Endothelial cell of umbilical vein (primary cell): ENCODE results near the gene CDH19. TPM values are rescaled to one million over a fixed set of nuclear protein-coding genes. Genes with fewer than 3 reads are reported as not detected.

Experiments used
- BruUV-seq: library from RNA; stranded (reverse); fragments of 400-500 nt; replicated peaks from 2 replicates; lab custom pipeline; 2021; lab: Mats Ljungman, UMichigan
- CTCF ChIA-PET: fragments of 300-600, 350-600 bp; sonication (Branson Sonifier 250); formaldehyde crosslinking; loops from one replicate; lab custom pipeline; 2021; ENCODE audit warnings: antibody characterized with exemption, inconsistent platforms; lab: Charles Lee
- POLR2A ChIA-PET: fragments of 300-600, 350-600 bp; sonication (Branson Sonifier 250); formaldehyde crosslinking; loops from one replicate; lab custom pipeline; 2021; ENCODE audit warnings: antibody characterized with exemption, inconsistent platforms; lab: Charles Lee
- DNase-seq: peaks from one replicate; pipeline ENCODE4 v3.0.0-alpha.2; 2011; ENCODE audit warnings: low read depth, low spot score
- FAIRE-seq: peaks from 2 replicates; lab custom pipeline; 2011; peaks lifted over from hg19 to GRCh38; lab: Jason Lieb, UNC
- H2AFZ ChIP-seq: 2 replicates; pipeline ENCODE4 v1.6.0; 2012; ENCODE audit warnings: low read depth, low read length, control low read depth, inconsistent platforms
- H3K27ac ChIP-seq: 2 replicates; pipeline ENCODE4 v1.5.1; 2011; ENCODE audit warnings: low read depth, mild to moderate bottlenecking, control low read depth, low read length, moderate library complexity; ENCODE audit not compliant: insufficient read depth
- H3K27me3 ChIP-seq, 2 experiments: 2 replicates each; pipeline versions ENCODE4 v1.6.0 to v1.6.1; 2011; ENCODE audit warnings: low read length in 2 of 2, mixed read lengths in 1 of 2; ENCODE audit not compliant: control insufficient read depth in 2 of 2, insufficient read depth in 2 of 2
- H3K36me3 ChIP-seq, 2 experiments: 2 replicates in 1 of 2; 3 replicates in 1 of 2; pipeline ENCODE4 v1.5.1; 2011; ENCODE audit warnings: low read length in 2 of 2, mild to moderate bottlenecking in 1 of 2, moderate library complexity in 1 of 2; ENCODE audit not compliant: control insufficient read depth in 2 of 2, insufficient read depth in 2 of 2; ENCODE audit errors: extremely low read depth in 1 of 2
- H3K4me1 ChIP-seq: 3 replicates; pipeline ENCODE4 v1.5.1; 2011; ENCODE audit warnings: mild to moderate bottlenecking, low read length; ENCODE audit not compliant: control insufficient read depth, insufficient read depth; ENCODE audit errors: extremely low read depth
- H3K4me2 ChIP-seq: 2 replicates; pipeline ENCODE4 v1.6.1; 2011; ENCODE audit warnings: low read length, control low read depth, mixed read lengths; ENCODE audit not compliant: insufficient read depth
- H3K4me3 ChIP-seq, 3 experiments: fragments of 200-600 bp in 1 of 3; sonication (generic), shearing (Covaris generic) in 1 of 3; replicated peaks in 1 of 3; 2 replicates each; pipeline ENCODE4 v1.5.1; 2011 to 2016; ENCODE audit warnings: control low read depth in 3 of 3, low read length in 3 of 3, mild to moderate bottlenecking in 2 of 3, inconsistent platforms in 1 of 3, low read depth in 1 of 3, moderate library complexity in 1 of 3; ENCODE audit not compliant: insufficient read depth in 1 of 3
- H3K79me2 ChIP-seq: 2 replicates; pipeline ENCODE4 v1.6.0; 2012; ENCODE audit warnings: low read length, inconsistent platforms; ENCODE audit not compliant: control insufficient read depth, insufficient read depth
- H3K9ac ChIP-seq: replicated peaks from 2 replicates; pipeline ENCODE3; 2011; ENCODE audit warnings: low read length, control low read depth; ENCODE audit not compliant: insufficient read depth; ENCODE audit errors: extremely low read depth
- H3K9me1 ChIP-seq: replicated peaks from 3 replicates; pipeline ENCODE4 v1.6.0; 2011; ENCODE audit warnings: mild to moderate bottlenecking, low read length; ENCODE audit not compliant: control insufficient read depth, insufficient read depth; ENCODE audit errors: extremely low read depth
- H3K9me3 ChIP-seq: replicated peaks from 2 replicates; pipeline ENCODE4 v1.5.1; 2012; ENCODE audit warnings: low read length, inconsistent platforms; ENCODE audit not compliant: control insufficient read depth, insufficient read depth
- H4K20me1 ChIP-seq: replicated peaks from 2 replicates; pipeline ENCODE3; 2011; ENCODE audit warnings: mild to moderate bottlenecking, low read length; ENCODE audit not compliant: control insufficient read depth, insufficient read depth; ENCODE audit errors: extremely low read depth
- CTCF ChIP-seq, 2 donors: IDR thresholded peaks; 1 replicate in 1 of 2; 2 replicates in 1 of 2; pipeline ENCODE4 v1.5.1; 2011; ENCODE audit warnings: low read length in 2 of 2, mild to moderate bottlenecking in 2 of 2, moderate library complexity in 2 of 2, control low read depth in 1 of 2, inconsistent platforms in 1 of 2, low read depth in 1 of 2; ENCODE audit not compliant: insufficient read depth in 1 of 2; ENCODE audit errors: extremely low read depth in 1 of 2
- EZH2 ChIP-seq: IDR thresholded peaks from 2 replicates; pipeline ENCODE4 v1.6.1; 2012; ENCODE audit warnings: borderline replicate concordance, low read depth, mild to moderate bottlenecking, moderate library complexity, low read length, inconsistent platforms; ENCODE audit not compliant: severe bottlenecking
- FOS ChIP-seq: IDR thresholded peaks from 2 replicates; pipeline ENCODE4 v1.6.1; 2011; ENCODE audit warnings: mild to moderate bottlenecking, low read length, moderate library complexity, borderline replicate concordance; ENCODE audit not compliant: insufficient read depth
- GATA2 ChIP-seq: IDR thresholded peaks from 2 replicates; pipeline ENCODE4 v1.7.0; 2011; ENCODE audit warnings: low read depth, mild to moderate bottlenecking, moderate library complexity, mixed read lengths, low read length; ENCODE audit not compliant: insufficient read length, insufficient read depth
- JUN ChIP-seq: IDR thresholded peaks from 2 replicates; pipeline ENCODE4 v1.6.1; 2011; ENCODE audit warnings: borderline replicate concordance, low read depth; ENCODE audit not compliant: insufficient read length, insufficient read depth
- MAX ChIP-seq: IDR thresholded peaks from 2 replicates; pipeline ENCODE4 v1.6.1; 2011; ENCODE audit not compliant: insufficient read depth, insufficient read length
- MYC ChIP-seq: IDR thresholded peaks from one replicate; pipeline ENCODE4 v1.6.1; 2011; ENCODE audit warnings: mild to moderate bottlenecking, low read depth, low read length
- POLR2A ChIP-seq: IDR thresholded peaks from 2 replicates; pipeline ENCODE4 v1.6.1; 2012; ENCODE audit warnings: low read depth, mild to moderate bottlenecking, control low read depth, low read length
- POLR2AphosphoS5 ChIP-seq: IDR thresholded peaks from 2 replicates; pipeline ENCODE4 v1.6.1; 2012; ENCODE audit warnings: low read depth, mild to moderate bottlenecking, control low read depth, low read length, moderate library complexity; ENCODE audit not compliant: insufficient read depth
- dilution Hi-C: fragments of 300-500 bp; cut with MboI; formaldehyde crosslinking; loops from one replicate; pipeline ENCODE4 v1.15.0; 2019; ENCODE audit warnings: low sequenced_read_pairs; ENCODE audit not compliant: extremely low pct_ligation_motif_present
- intact Hi-C: fragments of 100-400 bp; cut with micrococcal nuclease; formaldehyde crosslinking; loops from one replicate; pipeline ENCODE4 v1.10.0; 2022
- polyA plus RNA-seq, 4 experiments: library from polyadenylated mRNA; depleted of rRNA in 3 of 4; stranded (reverse) in 3 of 4; unstranded in 1 of 4; fragments of >200 nt; gene quantifications; 2 replicates each; pipeline versions ENCODE4 v1.2.1 to v1.2.3, GENCODE V29; 2011 to 2012; ENCODE audit warnings: missing spikeins in 1 of 4
- total RNA-seq: library from RNA; stranded (reverse); gene quantifications from 2 replicates; pipeline ENCODE4 v1.2.3, GENCODE V29; 2021

Gene CDH19
- total and polyA plus RNA-seq, 2 donors (not counting 3 experiments of a cell fraction or from before 2014, with no cell fraction given): not detected

GRCh38 chr18:66566616-66567015 lies 37.3 kb downstream of the CDH19 start:
- FAIRE-seq: no peak
- Histone ChIP-seq H3K9me3 (no peaks in the 10 kb centered on the region), H3K36me3 (no peaks in the 10 kb centered on the region), H2AFZ (no peak overlapping the region), H3K4me2 (no peak overlapping the region), H3K9me1 (no peaks in the 10 kb centered on the region), H3K9ac (no peak overlapping the region), H3K4me1 (peaks cover 2% of the 10 kb centered on the region), H4K20me1 (no peaks in the 10 kb centered on the region), H3K27me3 (no peaks in the 10 kb centered on the region), H3K4me3 (no peak overlapping the region), H3K79me2 (no peaks in the 10 kb centered on the region), H3K27ac (no peak overlapping the region)
- CTCF ChIA-PET: no interaction called here
- intact Hi-C loops: no loop called here
- POLR2A ChIA-PET: no interaction called here
- DNase-seq: no peak
- TF ChIP-seq MAX (no peak), GATA2 (no peak), POLR2AphosphoS5 (no peak), POLR2A (no peak), JUN (no peak), CTCF (IDR thresholded peaks at IDR 0.05; ENCODE audit: extremely low read depth in 1 of 2, insufficient read depth in 1 of 2, low read depth in 1 of 2, low read length in 2 of 2) (no peak), FOS (no peak), EZH2 (no peak), MYC (no peak)
- dilution Hi-C loops: no loop called here
- BruUV-seq: no TSS peak
